Neural cell (in vitro differentiated cells): Measurements from ENCODE around the gene IGSF5.

Experiments used
- CTCF ChIP-seq: fragments of 450-650 bp; IDR thresholded peaks from 2 replicates; pipeline ENCODE4 v1.5.1; 2014; ENCODE audit warnings: antibody characterized with exemption, mild to moderate bottlenecking, moderate library complexity; ENCODE audit not compliant: poor library complexity, severe bottlenecking
- EP300 ChIP-seq: fragments of 450-650 bp; conservative IDR thresholded peaks from 2 replicates; pipeline ENCODE4 v1.6.1; 2014; ENCODE audit warnings: antibody characterized with exemption, mild to moderate bottlenecking, moderate library complexity; ENCODE audit not compliant: poor library complexity, severe bottlenecking
- EZH2 ChIP-seq: fragments of 200-600, 300-800 bp; shearing (Covaris generic), sonication (generic); IDR thresholded peaks from 2 replicates; pipeline ENCODE4 v1.6.1; 2014; ENCODE audit warnings: antibody characterized with exemption, low read length, borderline replicate concordance, mild to moderate bottlenecking; ENCODE audit not compliant: insufficient read depth, poor library complexity, severe bottlenecking
- POLR2AphosphoS5 ChIP-seq: IDR thresholded peaks from 2 replicates; pipeline ENCODE4 v1.6.1; 2012
- RAD21 ChIP-seq: fragments of 450-650 bp; conservative IDR thresholded peaks from 2 replicates; pipeline ENCODE4 v1.6.1; 2014; ENCODE audit warnings: antibody characterized with exemption, mild to moderate bottlenecking, moderate library complexity
- REST ChIP-seq: IDR thresholded peaks from 2 replicates; pipeline ENCODE4 v1.6.1; 2012; ENCODE audit warnings: borderline replicate concordance
- SMC3 ChIP-seq: fragments of 450-650 bp; conservative IDR thresholded peaks from 2 replicates; pipeline ENCODE4 v1.6.1; 2014; ENCODE audit warnings: antibody characterized with exemption, mild to moderate bottlenecking, moderate library complexity; ENCODE audit not compliant: poor library complexity
- TAF1 ChIP-seq: IDR thresholded peaks from 2 replicates; pipeline ENCODE4 v1.6.1; 2012; ENCODE audit warnings: low read depth

GRCh38 chr21:39700318-39700717 lies 44.7 kb upstream of the IGSF5 start:
- no peak for TF ChIP-seq TAF1
- no peak for TF ChIP-seq EP300
- TF ChIP-seq EZH2: no peak
- TF ChIP-seq CTCF: no peak
- TF ChIP-seq POLR2AphosphoS5: no peak
- no peak for TF ChIP-seq RAD21
- TF ChIP-seq REST: no peak
- TF ChIP-seq SMC3: no peak
